SK-N-SH treated with all-trans-retinoic acid at 6 μM for 48 hours (cell line): ENCODE results near the gene LIN7A.

Experiments
- BACH2 ChIP-seq: fragments of 250-450 bp; sonication (Bioruptor Pico); IDR thresholded peaks from 2 replicates; pipeline ENCODE4 v1.9.0; 2021; ENCODE audit warnings: mild to moderate bottlenecking, borderline replicate concordance
- RARB ChIP-seq: fragments of 250-450 bp; sonication (Bioruptor Pico); IDR thresholded peaks from 2 replicates; pipeline ENCODE4 v1.8.0; 2021; ENCODE audit warnings: mild to moderate bottlenecking, moderate library complexity

DNA sequence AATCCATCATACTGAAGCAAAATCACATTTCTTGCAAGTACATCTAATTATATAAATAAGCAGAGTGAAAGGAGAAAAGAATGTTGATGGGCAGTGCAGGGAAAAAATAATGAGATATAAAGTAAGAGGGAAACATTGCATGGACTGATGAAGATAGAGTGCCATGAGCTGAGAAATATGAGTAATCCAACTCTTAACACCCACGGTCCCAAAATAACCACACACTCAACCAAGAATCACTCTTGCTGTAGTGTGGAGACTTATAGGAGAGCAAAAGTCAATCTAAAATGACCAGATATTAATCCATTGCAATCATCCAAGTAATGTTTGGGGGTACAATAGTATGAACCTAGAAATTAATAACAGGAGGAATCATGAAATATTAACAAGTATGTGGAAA lies 180.9 kb downstream of the LIN7A start:
- TF ChIP-seq RARB (CRISPR knock-in tag), result no peak
- TF ChIP-seq BACH2 (CRISPR knock-in tag), result no peak
